NT2/D1 (cell line): ENCODE results near the gene TRAF4.

Source experiments
- SUZ12 ChIP-seq: IDR thresholded peaks from 2 replicates; pipeline ENCODE4 v1.6.1; 2011; ENCODE audit not compliant: insufficient read length, insufficient read depth; ENCODE audit errors: extremely low read depth
- YY1 ChIP-seq: IDR thresholded peaks from 2 replicates; pipeline ENCODE4 v1.6.1; 2011; ENCODE audit not compliant: insufficient read length, insufficient read depth
- ZNF274 ChIP-seq: IDR thresholded peaks from 2 replicates; pipeline ENCODE4 v1.6.1; 2011; ENCODE audit warnings: mild to moderate bottlenecking, low read depth, low read length

DNA sequence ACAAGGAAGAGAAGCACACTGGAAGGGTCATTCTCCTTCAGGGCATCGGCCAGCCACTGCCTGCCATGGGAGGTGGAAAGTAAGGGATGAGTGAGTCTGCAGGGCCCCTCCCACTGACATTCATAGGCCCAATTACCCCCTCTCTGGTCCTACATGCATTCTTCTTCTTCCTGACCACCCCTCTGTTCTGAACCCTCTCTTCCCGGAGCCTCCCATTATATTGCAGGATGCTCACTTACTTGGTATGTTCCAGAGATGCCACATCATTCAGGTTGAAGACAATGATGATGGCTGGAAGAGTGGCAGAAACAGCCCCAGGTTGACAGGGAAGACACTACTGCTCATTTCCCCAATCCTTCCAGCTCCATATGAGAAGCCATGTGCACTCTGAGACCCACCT, 28.6 kb upstream of the TRAF4 start:
- TF ChIP-seq SUZ12 = no peak
- no peak for TF ChIP-seq ZNF274
- no peak for TF ChIP-seq YY1
